ENCODE data around the gene PTPRG.

- no peak for TF ChIP-seq POLR2AphosphoS5 (IDR thresholded peaks at IDR 0.05; ENCODE audit: low read depth, low read length)
- TF ChIP-seq TAF1 (IDR thresholded peaks at IDR 0.05; ENCODE audit: borderline replicate concordance, insufficient read depth, low read length), result no peak
Measured at GRCh38 chr3:62220616-62221015, 659.2 kb downstream of the PTPRG start.

Data from PFSK-1 (cell line).